ENCODE measurements around the gene HECTD1.
"Not testable (repeated sequence)": the region's sequence is repeated elsewhere in the genome, so short reads cannot be mapped to it uniquely, and the experiment has no call there.

HECTD1 gene

GRCh38 chr14:31194095-31194494, 13.5 kb downstream of the HECTD1 start:
- no peak for DNase-seq (ENCODE audit: low read depth)

GRCh38 chr14:31192544-31192943, 15.0 kb downstream of the HECTD1 start:
- DNase-seq (ENCODE audit: low read depth) = not testable (repeated sequence)

GRCh38 chr14:31190717-31191263, 16.8 kb downstream of the HECTD1 start:
- DNase-seq (ENCODE audit: low read depth) = no peak

- no peak for DNase-seq (ENCODE audit: low read depth)
Observed at GRCh38 chr14:31190219-31190603, 17.4 kb downstream of the HECTD1 start.

GRCh38 chr14:31189346-31190218, 18.0 kb downstream of the HECTD1 start:
- no peak for DNase-seq (ENCODE audit: low read depth)

GRCh38 chr14:31188744-31189143, 18.8 kb downstream of the HECTD1 start:
- DNase-seq (ENCODE audit: low read depth) = no peak

GRCh38 chr14:31182016-31182415, 25.6 kb downstream of the HECTD1 start:
- not testable (repeated sequence) for DNase-seq (ENCODE audit: low read depth)

- no peak for DNase-seq (ENCODE audit: low read depth)
Observed at GRCh38 chr14:31181271-31181670, 26.3 kb downstream of the HECTD1 start.

- no peak for DNase-seq (ENCODE audit: low read depth)
Observed at GRCh38 chr14:31180299-31181051, 27.1 kb downstream of the HECTD1 start.

GRCh38 chr14:31174433-31174832, 33.2 kb downstream of the HECTD1 start:
- no peak for DNase-seq (ENCODE audit: low read depth)

GRCh38 chr14:31173120-31173837, 34.3 kb downstream of the HECTD1 start:
- no peak for DNase-seq (ENCODE audit: low read depth)

- no peak for DNase-seq (ENCODE audit: low read depth)
Observed at GRCh38 chr14:31172084-31172483, 35.5 kb downstream of the HECTD1 start.

GRCh38 chr14:31170411-31170810, 37.2 kb downstream of the HECTD1 start:
- DNase-seq (ENCODE audit: low read depth) = no peak

GRCh38 chr14:31169877-31170276, 37.7 kb downstream of the HECTD1 start:
- DNase-seq (ENCODE audit: low read depth) = no peak

GRCh38 chr14:31167032-31167431, 40.6 kb downstream of the HECTD1 start:
- DNase-seq (ENCODE audit: low read depth) = no peak

- no peak for DNase-seq (ENCODE audit: low read depth)
Observed at GRCh38 chr14:31166271-31166561, 41.4 kb downstream of the HECTD1 start.

- DNase-seq (ENCODE audit: low read depth) = no peak
Observed at GRCh38 chr14:31164115-31164514, 43.5 kb downstream of the HECTD1 start.

- DNase-seq (ENCODE audit: low read depth) = no peak
Observed at GRCh38 chr14:31162910-31163649, 44.5 kb downstream of the HECTD1 start.

GRCh38 chr14:31161274-31161673, 46.3 kb downstream of the HECTD1 start:
- no peak for DNase-seq (ENCODE audit: low read depth)

GRCh38 chr14:31159682-31160296, 47.8 kb downstream of the HECTD1 start:
- DNase-seq (ENCODE audit: low read depth) = no peak

- no peak for DNase-seq (ENCODE audit: low read depth)
Observed at GRCh38 chr14:31154956-31155355, 52.6 kb downstream of the HECTD1 start.

Measured in T follicular helper cell (primary cell).